A549 (cell line): Measurements from ENCODE around the gene SLC22A16. TPM values are rescaled to one million over a fixed set of nuclear protein-coding genes. Genes with fewer than 3 reads are reported as not detected.

ENCODE experiments used
- ATAC-seq, 2 experiments: fragments of 200-7000 bp in 1 of 2; fragments of >200 bp in 1 of 2; cut with Nextera tagmentation in 1 of 2; cut with Tn5 transposase in 1 of 2; 3 replicates each; pipeline versions ENCODE4 v1.8.0 to v1.9.1; 2018 to 2020; ENCODE audit warnings: mild to moderate bottlenecking in 1 of 2, moderate library complexity in 1 of 2
- CTCF ChIA-PET: fragments of 300-600 bp; sonication (Branson Sonifier 250); formaldehyde crosslinking; extraction: SDS; loops from one replicate; lab custom pipeline; 2021; ENCODE audit warnings: antibody characterized with exemption, inconsistent platforms; lab: Yijun Ruan, JAX
- POLR2A ChIA-PET: fragments of 350-600 bp; formaldehyde crosslinking; extraction: SDS; loops from one replicate; lab custom pipeline; 2021; ENCODE audit warnings: antibody characterized with exemption, inconsistent platforms; lab: Yijun Ruan, JAX
- DNase-seq, 2 experiments: peaks; one replicate each; pipeline versions ENCODE4 v3.0.0 to v3.0.0-alpha.2; 2011 to 2016; ENCODE audit warnings: low read depth in 1 of 2, low spot score in 1 of 2
- FAIRE-seq: peaks from 2 replicates; lab custom pipeline; 2011; peaks lifted over from hg19 to GRCh38; lab: Jason Lieb, UNC
- H3K27ac ChIP-seq, 2 experiments: fragments of >200 bp; sonication (Bioruptor Twin); formaldehyde crosslinking; 3 replicates each; pipeline ENCODE4 v1.5.1; 2016 to 2017
- H3K4me1 ChIP-seq: fragments of >200 bp; sonication (Bioruptor Twin); formaldehyde crosslinking; 3 replicates; pipeline ENCODE4 v1.6.1; 2016
- H3K4me2 ChIP-seq: fragments of >200 bp; sonication (Bioruptor Twin); formaldehyde crosslinking; 3 replicates; pipeline ENCODE4 v1.6.1; 2016
- H3K4me3 ChIP-seq: fragments of >200 bp; sonication (Bioruptor Twin); formaldehyde crosslinking; 3 replicates; pipeline ENCODE4 v1.5.1; 2016
- H3K9me3 ChIP-seq: fragments of >200 bp; sonication (Bioruptor Twin); formaldehyde crosslinking; 3 replicates; pipeline ENCODE4 v1.6.1; 2016
- BCL3 ChIP-seq: fragments of >200 bp; sonication (Bioruptor Twin); formaldehyde crosslinking; IDR thresholded peaks from 3 replicates; pipeline ENCODE4 v1.6.1; 2016
- BHLHE40 ChIP-seq: IDR thresholded peaks from 2 replicates; pipeline ENCODE4 v1.6.1; 2012; ENCODE audit warnings: low read depth, low read length, inconsistent platforms
- CHD4 ChIP-seq: fragments of 200-600 bp; sonication (generic); IDR thresholded peaks from 2 replicates; pipeline ENCODE4 v1.6.1; 2016; ENCODE audit warnings: antibody characterized with exemption, mild to moderate bottlenecking, borderline replicate concordance
- CTCF ChIP-seq: fragments of >200 bp; sonication (Bioruptor Twin); formaldehyde crosslinking; IDR thresholded peaks from 3 replicates; pipeline ENCODE4 v1.5.1; 2016
- E2F6 ChIP-seq: IDR thresholded peaks from 2 replicates; pipeline ENCODE4 v1.6.1; 2012; ENCODE audit warnings: low read depth, borderline replicate concordance
- EHF ChIP-seq: fragments of 250-450 bp; sonication (Bioruptor Pico); IDR thresholded peaks from 2 replicates; pipeline ENCODE4 v1.5.0; 2020; ENCODE audit warnings: mild to moderate bottlenecking
- EHMT2 ChIP-seq: fragments of 200-600 bp; sonication (generic); IDR thresholded peaks from 2 replicates; pipeline ENCODE4 v1.6.1; 2016; ENCODE audit warnings: antibody characterized with exemption, low read depth, mild to moderate bottlenecking, moderate library complexity
- ELK1 ChIP-seq: fragments of 150-350 bp; IDR thresholded peaks from 2 replicates; pipeline ENCODE4 v1.6.1; 2014; ENCODE audit warnings: low read depth, mild to moderate bottlenecking, low read length
- ESRRA ChIP-seq: fragments of 150-350 bp; IDR thresholded peaks from 2 replicates; pipeline ENCODE4 v1.6.1; 2014; ENCODE audit warnings: mild to moderate bottlenecking, low read length, borderline replicate concordance
- FOSL2 ChIP-seq, 2 experiments: fragments of 450-650 bp in 1 of 2; fragments of >200 bp in 1 of 2; sonication (Bioruptor Twin) in 1 of 2; formaldehyde crosslinking; IDR thresholded peaks; 2 replicates each; pipeline versions ENCODE4 v1.5.0 to v1.6.1; 2016 to 2020; ENCODE audit warnings: mild to moderate bottlenecking in 1 of 2, moderate library complexity in 1 of 2
- HMGXB4 ChIP-seq: fragments of 250-450 bp; sonication (Bioruptor Pico); IDR thresholded peaks from 2 replicates; pipeline ENCODE4 v1.5.0; 2021; ENCODE audit warnings: mild to moderate bottlenecking, moderate library complexity, borderline replicate concordance
- MAFK ChIP-seq: fragments of 450-650 bp; IDR thresholded peaks from 2 replicates; pipeline ENCODE4 v1.6.1; 2014; ENCODE audit not compliant: partially characterized antibody
- MAX ChIP-seq: IDR thresholded peaks from 2 replicates; pipeline ENCODE4 v1.6.1; 2012
- MAZ ChIP-seq: fragments of 150-350 bp; IDR thresholded peaks from 2 replicates; pipeline ENCODE4 v1.6.1; 2014; ENCODE audit warnings: antibody characterized with exemption, low read depth, low read length, borderline replicate concordance
- NFE2L2 ChIP-seq: fragments of 150-350 bp; conservative IDR thresholded peaks from 2 replicates; pipeline ENCODE4 v1.6.1; 2014; ENCODE audit warnings: low read length
- NPAS2 ChIP-seq: fragments of 250-450 bp; sonication (Bioruptor Pico); IDR thresholded peaks from 2 replicates; pipeline ENCODE4 v1.8.0; 2022; ENCODE audit warnings: mild to moderate bottlenecking, moderate library complexity, borderline replicate concordance
- NR3C1 ChIP-seq: fragments of >200 bp; sonication (Bioruptor Twin); formaldehyde crosslinking; IDR thresholded peaks from 3 replicates; pipeline ENCODE4 v1.6.1; 2017
- POLR2A ChIP-seq: IDR thresholded peaks from 2 replicates; pipeline ENCODE4 v1.6.1; 2012; ENCODE audit warnings: mild to moderate bottlenecking, low read length
- RFX5 ChIP-seq: fragments of 450-650 bp; IDR thresholded peaks from 2 replicates; pipeline ENCODE4 v1.7.1; 2014; ENCODE audit warnings: antibody characterized with exemption, mild to moderate bottlenecking, moderate library complexity
- USF2 ChIP-seq: fragments of 450-650 bp; IDR thresholded peaks from 2 replicates; pipeline ENCODE4 v1.6.1; 2014; ENCODE audit warnings: antibody characterized with exemption
- ZC3H11A ChIP-seq: fragments of 450-650 bp; IDR thresholded peaks from 2 replicates; pipeline ENCODE4 v1.6.1; 2014; ENCODE audit warnings: antibody characterized with exemption, mild to moderate bottlenecking
- WGBS: methylation state at CpG from one replicate; pipeline ENCODE4 v1.1.6; 2017; ENCODE audit errors: missing lambda C conversion rate; 5-methylcytosine and 5-hydroxymethylcytosine counted together
- polyA plus RNA-seq, 4 experiments: library from polyadenylated mRNA; depleted of rRNA in 3 of 4; stranded (reverse); fragments of >200 nt; fragmentation: RNase III in 1 of 4; extraction: RNeasy Plus Mini Kit Qiagen cat#74134 plus additional on column Dnase treatment in 1 of 4; gene quantifications; 2 replicates in 3 of 4; 3 replicates in 1 of 4; pipeline ENCODE4 v1.2.3, GENCODE V29; 2011 to 2017

The SLC22A16 gene
- polyA plus RNA-seq, 2 of the 4 experiments (the other 2 are of a cell fraction): not detected

- Histone ChIP-seq H3K4me1 (no peaks in the 10 kb centered on the region), H3K4me3 (no peak overlapping the region), H3K9me3 (no peaks in the 10 kb centered on the region), H3K4me2 (no peak overlapping the region), H3K27ac (no peak overlapping the region)
- TF ChIP-seq BHLHE40 (no peak), ESRRA (no peak), CTCF (no peak), HMGXB4 (CRISPR knock-in tag) (no peak), NFE2L2 (no peak), FOSL2 (IDR thresholded peaks at IDR 0.05) (no peak), FOSL2 (CRISPR knock-in tag; IDR thresholded peaks at IDR 0.05) (no peak), MAZ (no peak), MAX (no peak), USF2 (no peak), EHF (CRISPR knock-in tag) (no peak), BCL3 (no peak), NR3C1 (no peak), ELK1 (no peak), E2F6 (no peak), ZC3H11A (no peak), POLR2A (no peak), NPAS2 (CRISPR knock-in tag) (no peak), RFX5 (no peak), CHD4 (no peak)
- FAIRE-seq (no peak), ATAC-seq (no peak), DNase-seq (no peak)
- CTCF ChIA-PET: no interaction called here
- 34% methylated on average over 4 of the region's 4 CpGs for WGBS
- POLR2A ChIA-PET: no interaction called here
These were observed 65.9 kb downstream of the SLC22A16 start for GRCh38 chr6:110410511-110410910.

GRCh38 chr6:110409794-110410193 lies 66.6 kb downstream of the SLC22A16 start:
- Histone ChIP-seq H3K4me3 (no peak overlapping the region), H3K9me3 (no peaks in the 10 kb centered on the region), H3K4me1 (no peaks in the 10 kb centered on the region), H3K4me2 (no peak overlapping the region), H3K27ac (no peak overlapping the region)
- ATAC-seq (no peak), FAIRE-seq (no peak), DNase-seq (no peak)
- CTCF ChIA-PET: no interaction called here
- POLR2A ChIA-PET: no interaction called here
- no peak for TF ChIP-seq EHMT2
- peak; percentile 56 for TF ChIP-seq MAFK
